Amniotic epithelial cell (primary cell): Measurements from ENCODE around the gene MED12L.

Experiments
- DNase-seq: peaks from one replicate; pipeline ENCODE4 v3.0.0-alpha.2; 2010; ENCODE audit warnings: low read depth

MED12L gene

DNA sequence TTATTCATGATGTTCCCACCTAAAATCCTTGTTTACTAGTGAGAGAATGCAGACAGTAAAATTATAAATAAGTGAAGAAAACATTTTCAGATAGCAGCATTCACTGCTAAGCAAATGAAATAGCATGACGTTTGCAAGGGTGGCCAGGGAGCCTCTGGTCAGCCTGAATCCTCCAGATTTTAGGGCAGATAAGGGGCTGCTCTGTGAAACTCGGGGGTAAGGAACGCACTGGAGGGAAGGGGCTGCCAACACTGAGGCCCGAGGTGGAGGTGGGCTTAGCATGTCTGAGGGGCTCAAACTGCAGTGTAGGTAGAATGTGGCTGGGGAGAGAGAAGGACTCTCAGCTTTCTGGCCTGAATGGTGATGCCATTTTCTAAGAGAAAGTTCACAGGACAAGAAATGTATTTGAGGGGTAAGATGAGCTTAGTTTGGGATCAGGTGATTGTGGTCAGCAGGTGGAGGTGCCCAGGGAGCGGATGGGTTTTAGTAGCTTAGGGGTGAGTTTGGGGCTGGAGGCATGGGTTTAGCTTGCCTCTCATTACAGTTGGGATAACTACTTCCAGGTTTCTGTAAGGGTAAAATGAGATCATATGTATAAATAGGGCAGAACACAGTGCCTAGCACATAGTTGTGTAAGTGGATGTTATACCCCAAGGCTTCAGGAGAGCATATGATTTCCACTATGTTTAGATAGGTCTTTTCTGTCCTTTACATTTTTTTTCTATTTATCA lies 97.0 kb downstream of the MED12L start:
- DNase-seq = no peak

DNA sequence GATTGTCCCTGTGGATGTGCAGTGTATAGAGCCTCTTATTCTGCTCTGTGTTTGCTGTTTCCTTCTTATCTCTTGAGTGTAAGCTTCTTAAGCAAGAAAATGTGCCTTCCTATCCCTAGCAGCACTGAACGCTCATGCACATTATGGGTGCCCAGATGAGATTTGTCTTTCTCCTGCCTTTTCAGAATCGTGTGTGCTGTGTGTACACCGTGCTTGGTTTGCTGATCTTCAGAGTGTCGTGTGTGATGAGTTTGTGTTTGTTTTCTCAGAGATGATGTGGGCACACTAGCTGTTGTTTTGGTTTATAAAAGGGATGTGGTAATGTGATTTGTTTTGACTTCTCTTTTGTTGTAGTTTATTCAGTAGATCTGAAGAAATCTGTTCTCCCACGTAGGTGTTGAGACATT lies 97.8 kb downstream of the MED12L start:
- DNase-seq = peak; percentile 19

DNA sequence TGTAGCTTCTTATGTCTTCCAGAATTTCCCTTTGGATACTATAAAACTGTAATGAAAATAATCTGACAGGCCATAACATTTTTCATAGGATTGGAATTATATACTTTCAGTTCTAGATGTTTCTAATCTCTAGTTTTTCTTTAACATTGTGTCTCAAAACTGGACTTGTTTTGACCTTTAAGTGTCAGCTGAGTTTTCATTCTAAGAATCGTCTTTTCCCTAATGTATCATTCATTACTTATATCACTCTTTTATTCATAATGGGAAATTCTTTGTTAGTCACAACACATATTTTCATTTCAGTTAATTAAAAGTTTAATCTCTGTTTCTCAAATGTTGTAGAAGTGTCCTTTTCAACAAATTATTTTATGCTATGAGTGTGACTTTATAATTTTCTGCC lies 105.6 kb downstream of the MED12L start:
- DNase-seq = no peak

DNA sequence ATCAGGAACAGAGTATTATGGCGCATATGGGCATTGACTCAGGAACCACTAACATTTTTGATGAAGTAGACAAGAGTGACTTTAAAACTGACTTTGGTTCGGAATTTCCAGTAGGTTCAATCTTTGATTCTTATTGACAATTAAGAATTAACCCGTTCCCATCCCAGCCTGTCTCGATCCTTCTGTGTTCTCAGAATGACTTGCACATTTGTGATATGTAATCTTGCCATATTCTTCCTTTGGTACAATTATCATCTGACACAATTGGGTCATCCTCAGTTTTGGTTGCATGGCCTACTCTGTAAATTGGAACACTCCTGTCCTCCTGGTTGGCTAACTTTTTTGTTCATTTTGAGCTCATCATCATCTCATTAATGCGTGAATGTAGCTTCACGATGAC lies 107.1 kb downstream of the MED12L start:
- DNase-seq = no peak

DNA sequence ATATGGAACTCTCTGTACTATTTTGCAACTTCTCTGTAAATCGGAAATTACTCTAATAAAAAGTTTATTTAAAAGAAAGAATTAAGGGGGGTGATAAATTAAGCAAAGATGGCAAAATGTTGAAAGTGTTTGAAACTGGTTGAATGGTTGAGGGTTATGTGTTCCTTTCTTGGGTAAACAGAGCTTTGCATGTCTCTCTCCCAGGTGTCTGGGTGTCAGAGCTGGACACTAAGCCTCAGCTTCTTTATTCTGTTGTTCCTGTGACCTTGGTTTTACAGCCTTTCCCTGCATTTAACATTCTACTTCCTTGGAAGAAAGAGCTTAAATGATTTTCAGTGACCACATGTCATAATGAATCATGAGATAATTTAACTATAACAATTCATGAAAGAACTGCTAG lies 110.4 kb downstream of the MED12L start:
- DNase-seq = no peak

DNA sequence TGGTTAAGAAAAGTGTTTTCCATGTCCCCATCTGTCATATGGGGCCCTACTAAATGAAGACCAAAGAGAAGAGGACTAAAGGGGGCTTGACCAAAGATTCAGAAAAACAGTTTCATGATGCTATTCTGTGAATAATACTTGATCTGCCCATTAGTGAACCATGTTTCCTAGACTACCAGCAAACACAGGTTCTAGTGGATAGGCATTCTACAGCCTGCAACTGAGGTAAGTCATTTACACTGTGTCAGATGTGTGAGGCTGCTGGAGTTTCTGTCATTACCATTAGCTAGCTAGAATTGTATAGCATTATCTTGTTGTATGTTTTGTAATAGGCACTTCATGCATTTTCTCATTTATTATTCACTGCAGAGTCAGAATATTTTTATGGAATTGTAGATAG lies 111.0 kb downstream of the MED12L start:
- DNase-seq = no peak

DNA sequence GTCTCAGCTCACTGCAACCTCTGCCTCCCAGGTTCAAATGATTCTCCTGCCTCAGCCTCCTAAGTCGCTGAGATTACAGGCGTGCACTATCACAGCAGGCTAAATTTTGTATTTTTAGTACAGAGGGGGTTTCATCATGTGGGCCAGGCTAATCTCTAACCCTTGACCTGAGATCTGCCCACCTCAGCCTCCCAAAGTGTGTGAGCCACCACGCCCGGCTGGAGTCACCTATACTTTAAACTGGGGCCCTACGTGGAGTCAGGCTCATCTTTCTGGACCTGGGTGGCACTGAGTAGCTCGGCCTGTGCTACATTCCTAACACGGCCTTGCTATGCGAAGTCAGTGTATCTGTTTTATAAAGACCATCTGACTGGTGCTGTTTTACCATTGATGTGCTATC lies 111.8 kb downstream of the MED12L start:
- no peak for DNase-seq

DNA sequence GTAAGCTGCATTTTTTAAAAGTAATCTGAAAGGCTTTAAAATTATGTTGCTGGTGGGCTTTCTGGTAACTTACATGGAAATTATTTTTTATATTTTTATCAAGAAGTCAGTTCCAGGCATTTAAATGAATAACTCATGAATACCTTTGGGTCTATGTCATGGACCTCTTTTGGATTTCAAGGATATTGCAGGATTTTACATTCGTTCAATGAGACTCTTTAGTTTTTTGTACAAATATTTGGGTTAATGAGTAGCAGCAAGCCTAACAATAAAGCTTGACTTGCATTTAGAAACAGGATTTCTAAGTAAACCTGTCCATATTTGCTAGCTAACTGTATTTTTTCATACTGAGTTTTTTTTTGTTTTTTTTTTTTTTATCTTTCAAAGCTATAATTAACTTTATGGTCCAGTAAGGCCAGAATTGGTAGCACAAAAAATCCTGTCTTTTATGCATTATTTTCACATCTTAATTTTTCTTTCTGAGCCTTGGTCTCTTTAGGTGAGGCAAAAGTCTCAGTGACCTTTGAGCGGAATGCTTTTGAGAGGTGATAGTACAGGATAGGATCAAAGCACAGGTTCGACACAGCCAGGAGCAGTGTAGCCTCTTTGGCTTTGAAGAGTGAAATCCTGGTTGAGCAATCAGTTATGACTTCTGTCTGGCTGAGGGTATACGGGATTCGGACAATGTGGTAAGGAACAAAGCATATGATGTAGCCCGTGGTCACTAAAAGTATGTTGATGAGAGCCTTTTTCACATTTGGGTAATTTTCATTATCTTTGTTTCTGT lies 112.7 kb downstream of the MED12L start:
- peak; percentile 18 for DNase-seq

DNA sequence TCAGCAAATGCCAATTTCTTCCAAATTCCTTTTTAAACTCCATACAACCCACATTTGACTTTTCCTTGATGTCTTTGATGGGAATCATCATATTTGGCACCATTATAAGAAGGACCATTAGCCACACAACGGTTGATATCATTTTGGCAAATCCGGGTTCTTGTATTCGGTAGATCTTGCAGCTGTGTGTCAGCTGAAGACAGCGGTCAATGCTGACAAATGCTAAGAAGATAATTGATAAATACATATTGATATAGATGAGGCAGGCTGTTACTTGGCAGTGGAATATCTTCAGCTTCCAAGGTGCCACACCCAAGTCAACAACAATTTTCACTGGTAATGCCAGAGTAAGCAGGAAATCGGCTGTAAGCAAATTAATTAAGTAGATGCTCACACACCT lies 113.4 kb downstream of the MED12L start:
- DNase-seq = no peak

DNA sequence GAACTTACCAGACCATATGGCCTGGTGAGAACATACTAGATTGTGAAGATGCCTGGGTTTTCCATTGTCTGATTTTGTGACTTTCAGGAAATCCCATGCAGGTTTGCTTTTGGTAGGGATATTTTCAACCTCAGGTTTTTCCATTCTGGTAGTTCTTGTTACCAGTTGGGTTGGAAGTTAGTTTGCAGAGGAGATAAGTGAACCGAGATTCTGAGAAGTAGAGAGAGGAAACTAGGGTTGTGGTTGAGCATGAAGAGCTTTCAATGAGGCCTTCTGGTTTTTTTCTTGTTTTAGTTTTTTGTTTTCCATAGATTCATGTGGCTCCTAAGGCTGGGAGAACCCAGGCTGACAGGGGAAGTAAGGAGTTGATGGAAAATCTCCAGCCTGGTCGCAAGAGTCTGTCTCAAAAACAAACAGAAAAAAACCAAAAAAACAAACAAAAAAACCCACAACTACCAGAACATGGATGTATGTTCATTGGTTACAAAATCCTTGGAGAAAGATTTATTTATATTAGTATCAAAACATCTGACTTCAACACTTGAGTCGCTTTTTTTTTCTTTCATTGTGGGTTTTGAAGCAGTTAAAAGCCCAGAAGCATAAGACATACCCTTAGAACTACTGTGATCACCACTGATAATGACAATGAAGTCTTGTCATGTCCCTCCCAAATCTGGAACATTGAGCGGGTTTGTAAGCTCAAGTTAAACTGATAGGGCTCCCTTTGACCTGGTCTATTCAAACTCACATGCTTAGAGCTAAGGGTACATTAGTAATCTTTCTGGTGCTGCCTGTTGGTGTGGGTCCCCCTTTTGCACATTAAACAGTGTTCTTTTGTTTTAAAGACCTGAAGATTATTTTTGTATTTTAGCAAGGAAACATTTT lies 114.3 kb downstream of the MED12L start:
- DNase-seq = no peak

DNA sequence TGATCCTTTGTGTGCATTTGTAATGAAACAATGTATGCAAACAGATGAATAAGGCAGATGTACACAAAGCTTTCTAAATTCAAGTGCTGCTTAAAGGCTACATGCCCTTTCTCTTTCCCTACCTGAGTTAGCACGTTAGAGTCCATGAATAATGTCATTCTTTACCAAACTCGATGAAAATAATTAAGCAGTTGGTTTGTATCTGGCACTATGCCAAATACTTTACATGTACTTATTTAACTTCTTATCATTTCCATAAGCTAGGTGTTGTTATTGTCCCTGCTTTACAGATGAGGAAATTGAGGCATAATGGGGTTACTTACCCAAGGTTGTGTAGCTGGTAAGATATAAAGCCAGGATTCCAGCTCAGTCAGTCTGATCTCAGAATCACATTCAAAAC lies 115.1 kb downstream of the MED12L start:
- no peak for DNase-seq

DNA sequence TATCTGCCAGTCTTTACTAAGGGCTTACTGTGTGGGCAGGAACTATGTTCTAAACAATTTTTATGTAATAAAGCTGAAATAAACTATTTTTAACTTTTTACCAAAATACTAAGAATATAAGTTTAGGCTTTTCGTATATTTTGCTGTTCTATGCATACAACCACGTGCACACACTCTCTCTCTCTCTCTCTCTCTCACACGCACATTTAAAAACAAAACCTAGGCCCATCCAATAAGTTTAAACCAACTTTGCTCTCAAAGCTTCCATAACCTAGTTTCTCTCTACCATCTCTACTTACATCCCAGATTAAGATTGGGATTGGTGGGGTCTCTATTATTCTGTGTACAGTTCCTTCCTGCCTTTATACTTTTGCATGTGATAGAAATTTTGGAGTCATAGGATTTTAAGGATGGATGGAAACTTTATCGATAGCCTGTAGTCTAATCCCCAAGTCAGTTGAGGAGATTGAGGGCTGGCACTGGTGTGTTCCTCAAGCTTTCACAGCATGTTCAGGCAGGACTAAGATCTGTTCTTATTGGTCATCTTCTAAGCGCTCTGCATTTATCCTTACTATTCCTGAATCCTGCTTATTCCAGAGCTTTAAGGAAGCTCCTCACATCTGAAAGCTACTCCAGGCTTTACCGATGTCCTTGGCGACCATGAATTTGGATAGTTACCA lies 115.7 kb downstream of the MED12L start:
- DNase-seq = no peak

DNA sequence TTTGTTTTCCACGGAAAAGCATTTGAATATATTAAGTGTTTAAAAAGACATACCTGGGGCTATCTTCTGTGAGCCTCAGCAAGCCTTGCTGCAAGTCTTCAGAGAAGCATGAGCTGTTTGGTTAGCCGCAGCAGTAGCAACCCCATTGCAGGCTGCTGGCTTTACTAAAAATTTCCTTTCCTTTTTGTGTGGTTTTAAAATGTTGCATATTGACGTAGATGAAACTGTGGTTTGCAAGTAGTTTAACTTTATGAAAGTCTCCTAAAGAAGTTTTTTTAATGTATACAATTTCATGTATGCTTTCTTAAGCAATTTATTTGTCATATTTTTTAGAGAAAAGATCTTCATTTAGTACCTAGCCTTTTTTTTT lies 117.6 kb downstream of the MED12L start, which contains the start of gene GPR171:
TSS of gene GPR171 (minus strand) at position 166 of the 370 bp plus-strand sequence. CDS start 3,830 bp downstream, outside the sequence.
- DNase-seq = no peak

DNA sequence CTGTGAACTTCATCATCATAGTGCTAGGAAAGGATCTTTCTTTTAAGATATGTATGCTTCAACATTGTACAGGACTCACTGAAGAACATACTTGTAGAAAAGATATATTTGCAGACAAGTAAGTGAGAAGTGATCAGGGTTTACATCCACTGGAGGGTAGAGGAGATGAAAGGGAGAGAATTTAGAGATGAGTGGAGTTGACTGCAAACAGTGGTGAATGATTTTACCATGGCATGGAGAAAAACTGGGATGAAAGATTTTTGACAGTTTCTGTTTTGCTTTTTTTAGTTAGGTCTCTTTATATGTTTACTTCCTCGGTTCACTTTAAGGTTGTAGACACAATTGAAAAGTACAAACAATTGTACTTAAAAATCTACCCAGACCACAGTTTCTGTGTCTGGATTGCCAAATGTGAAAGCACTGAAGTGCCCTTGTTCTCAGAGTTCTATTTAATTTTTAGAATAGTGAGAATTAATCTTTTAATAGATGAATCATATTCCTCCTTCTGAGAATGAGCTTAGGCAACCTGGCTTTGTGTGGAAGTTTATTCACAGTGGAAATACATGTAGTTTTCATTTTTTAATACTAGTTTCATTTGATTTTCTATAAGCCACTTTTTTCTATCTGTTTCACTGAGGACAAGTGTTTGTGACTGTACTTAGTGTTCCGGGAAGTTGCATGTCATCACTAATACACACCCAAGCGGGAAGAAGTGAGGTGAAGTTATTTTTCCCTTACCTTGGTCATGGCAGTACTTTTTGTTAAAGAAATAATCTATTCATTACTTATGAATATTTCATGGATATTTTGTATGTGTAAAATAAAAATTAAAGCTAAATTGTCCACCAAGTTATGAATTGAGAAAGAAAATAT lies 119.3 kb downstream of the MED12L start:
- no peak for DNase-seq

DNA sequence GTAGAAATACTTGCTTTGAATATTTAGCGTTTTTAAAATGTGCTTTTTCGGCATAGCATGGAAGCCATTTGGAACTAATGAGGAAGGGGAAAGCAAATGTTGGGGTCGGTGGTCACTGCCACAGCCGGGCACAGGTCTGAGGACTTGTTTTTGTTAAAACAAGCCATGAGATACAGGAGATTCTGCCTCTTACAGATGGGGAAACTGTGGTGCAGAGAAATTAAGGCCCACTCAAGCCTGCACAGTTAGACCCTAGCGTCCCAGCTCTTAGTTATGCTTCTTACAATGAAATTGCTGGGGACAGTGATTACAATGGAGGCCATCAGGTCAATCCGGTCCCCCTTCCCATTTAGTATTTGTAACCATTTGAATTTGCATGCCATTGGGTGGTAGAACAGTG lies 120.0 kb downstream of the MED12L start:
- DNase-seq = no peak

DNA sequence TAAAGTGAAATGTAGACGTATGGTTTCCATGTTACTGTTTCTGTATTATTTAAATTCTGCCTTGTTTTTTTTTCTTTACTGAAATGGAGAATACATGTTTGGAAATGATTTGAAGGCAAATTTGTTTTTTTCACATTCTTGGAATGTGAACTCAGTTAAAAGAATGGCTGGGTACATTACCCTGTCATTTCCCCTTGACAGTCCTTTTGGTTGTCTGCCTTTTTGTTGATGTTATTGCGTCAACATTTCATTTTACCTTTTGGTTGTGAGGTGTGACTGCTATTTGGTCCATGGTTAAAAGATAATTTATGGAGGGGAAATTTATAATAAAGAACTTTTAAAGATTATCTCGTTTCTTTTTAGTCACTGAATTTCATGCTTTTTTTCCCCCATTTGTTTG lies 120.7 kb downstream of the MED12L start:
- no peak for DNase-seq

DNA sequence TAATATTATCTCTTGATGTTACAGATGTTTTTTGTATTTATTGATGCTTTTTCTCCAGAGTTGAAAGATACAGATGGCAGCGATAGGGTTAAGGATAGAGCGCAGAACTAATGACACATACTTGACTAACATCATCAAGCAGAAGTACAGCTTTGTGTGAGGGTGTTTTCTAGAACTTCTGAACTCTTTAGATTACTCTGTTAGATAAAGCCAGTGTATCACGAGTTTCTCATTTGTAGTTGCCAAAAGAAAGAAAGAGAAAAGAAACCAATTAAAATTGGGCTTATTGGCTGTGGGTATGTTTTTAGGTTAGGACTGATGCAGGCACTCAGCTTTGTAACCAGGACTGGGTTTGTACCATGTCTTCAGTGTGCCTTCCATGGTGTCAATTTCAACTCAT lies 124.2 kb downstream of the MED12L start:
- DNase-seq = no peak

DNA sequence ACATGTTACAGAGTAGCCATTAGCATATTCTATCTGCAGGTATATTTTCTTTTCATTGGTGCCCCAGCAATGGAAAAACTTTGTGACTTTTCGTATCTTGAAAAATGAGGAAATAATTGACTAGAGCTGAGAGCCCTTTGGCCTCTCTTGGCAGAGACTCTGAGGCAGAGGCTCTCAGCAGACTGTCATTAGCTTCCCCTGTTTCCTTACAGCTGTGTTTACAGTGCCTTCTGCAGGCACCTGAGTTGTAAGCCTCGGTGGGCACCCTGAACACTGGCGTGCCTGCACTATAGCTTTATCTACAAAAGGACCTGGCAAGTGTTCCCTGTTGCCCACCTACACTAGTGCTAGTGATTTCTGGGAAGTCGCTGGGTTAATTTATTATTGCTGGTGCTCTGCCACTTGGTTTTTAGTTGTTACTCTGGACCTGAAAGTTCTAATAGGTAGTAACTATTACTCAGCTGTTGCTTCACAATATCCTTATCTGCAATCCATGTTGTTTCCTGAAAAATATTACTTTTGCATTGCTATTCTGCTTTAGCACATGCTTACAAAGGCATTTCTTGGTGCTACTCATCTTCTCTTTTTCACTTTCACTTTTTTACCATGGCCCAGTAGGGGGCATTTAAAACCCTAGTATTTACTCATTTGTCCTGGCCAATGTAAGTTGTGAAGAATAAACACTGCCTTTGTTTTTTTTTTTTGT lies 125.4 kb downstream of the MED12L start:
- DNase-seq = peak; percentile 55

DNA sequence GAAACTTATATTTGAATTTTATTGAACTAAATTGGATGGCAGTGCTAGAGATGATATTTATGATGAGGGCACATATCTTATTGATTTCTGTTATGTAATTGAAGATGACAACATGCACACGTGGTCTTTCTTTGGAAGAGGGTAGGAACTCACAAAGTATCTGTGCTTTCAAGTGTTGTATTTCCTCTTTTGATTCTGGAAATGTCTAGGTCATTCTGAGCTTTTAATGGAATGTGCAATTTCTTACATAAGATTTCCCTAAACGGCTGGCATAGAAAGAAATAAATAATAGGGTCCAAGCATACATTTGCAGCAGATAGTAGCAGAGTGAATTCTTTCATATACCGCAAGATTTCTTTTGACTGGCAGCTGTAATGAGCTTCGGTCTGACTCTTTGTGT lies 127.7 kb downstream of the MED12L start:
- DNase-seq = no peak

DNA sequence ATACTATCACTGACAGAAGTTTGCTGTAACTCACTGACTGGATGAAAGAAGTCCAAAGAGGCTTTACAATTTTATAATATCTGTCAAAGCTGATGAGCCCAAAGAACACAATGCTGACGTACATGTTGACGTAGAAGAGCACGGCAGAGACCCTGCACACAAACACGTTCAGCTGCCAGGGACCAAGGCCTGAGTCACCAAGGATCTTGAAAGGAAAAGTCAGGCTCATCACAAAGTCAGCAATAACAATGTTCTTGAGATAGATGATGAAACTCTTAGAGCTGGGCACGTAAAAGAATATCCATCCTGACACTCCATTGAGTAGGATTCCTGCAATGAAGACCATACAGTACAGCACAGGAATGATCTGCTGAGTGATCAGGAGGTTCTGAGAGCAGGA lies 128.4 kb downstream of the MED12L start:
- peak; percentile 42 for DNase-seq
